ENCODE results near the gene DSCAM.

- TF ChIP-seq TAF1 (IDR thresholded peaks at IDR 0.05; ENCODE audit: borderline replicate concordance, low read depth, low read length) (no peak), POLR2AphosphoS5 (IDR thresholded peaks at IDR 0.05; ENCODE audit: low read depth, low read length) (no peak)
Measured at GRCh38 chr21:40858517-40858916, 11.6 kb upstream of the DSCAM start.
